ENCODE results near the gene SETD4. TPM values are rescaled to one million over a fixed set of nuclear protein-coding genes. Genes with fewer than 3 reads are reported as not detected.

The SETD4 gene
- total RNA-seq, 1 experiment from 2014 or later = 15.6 TPM

- H3K27ac ChIP-seq (ENCODE audit: low read length) = no peak overlapping the region
- DNase-seq (ENCODE audit: low read depth, low spot score) = no peak
- in situ Hi-C loops (cut with HindIII; ENCODE audit: low pct_unique_long_range_greater_than_20kb, low sequenced_read_pairs) = no loop called here
- no peak for ATAC-seq
- no peak for TF ChIP-seq CTCF (IDR thresholded peaks at IDR 0.05)
- TF ChIP-seq POLR2AphosphoS5 (IDR thresholded peaks at IDR 0.05; ENCODE audit: low read depth, low read length) = no peak
- TF ChIP-seq SIN3A (IDR thresholded peaks at IDR 0.05; ENCODE audit: borderline replicate concordance, insufficient read depth, low read depth, low read length) = no peak
- TF ChIP-seq REST (IDR thresholded peaks at IDR 0.05; ENCODE audit: insufficient read depth in 1 of 2, low read depth in 2 of 2, low read length in 1 of 2) = no peak
- no peak for TF ChIP-seq TCF7L2 (IDR thresholded peaks at IDR 0.05; ENCODE audit: low read depth, low read length)
- BruUV-seq (replicated peaks) = no TSS peak
- intact Hi-C loops (cut with micrococcal nuclease; ENCODE audit: unreplicated experiment) = loop anchor here (2.0 kb wide), 1 partner anchor 67 kb away; no protein-coding TSS in a partner anchor
- ChIA-PET CTCF (no interaction called here), POLR2A (no interaction called here)
- H3K4me3 ChIP-seq (ENCODE audit: low read depth in 2 of 2, low read length in 2 of 2) = no peak overlapping the region
- H3K9me3 ChIP-seq (ENCODE audit: control insufficient read depth, insufficient read depth, low read depth, low read length) = no peaks in the 10 kb centered on the region
- H3K27me3 ChIP-seq (ENCODE audit: control insufficient read depth, insufficient read depth, low read length) = no peaks in the 10 kb centered on the region
- H3K36me3 ChIP-seq (ENCODE audit: control insufficient read depth, insufficient read depth, low read length) = peaks cover 5% of the 10 kb centered on the region
- no peaks in the 10 kb centered on the region for H3K4me1 ChIP-seq (ENCODE audit: control insufficient read depth, insufficient read depth, low read length)
Observed at GRCh38 chr21:36044056-36044455, 16.3 kb downstream of the SETD4 start.

- no TSS peak for BruUV-seq (replicated peaks)
- no peak for TF ChIP-seq TCF7L2 (IDR thresholded peaks at IDR 0.05; ENCODE audit: low read depth, low read length)
- TF ChIP-seq SIN3A (IDR thresholded peaks at IDR 0.05; ENCODE audit: borderline replicate concordance, insufficient read depth, low read depth, low read length) = no peak
- no peak for TF ChIP-seq POLR2AphosphoS5 (IDR thresholded peaks at IDR 0.05; ENCODE audit: low read depth, low read length)
- no peak for TF ChIP-seq REST (IDR thresholded peaks at IDR 0.05; ENCODE audit: insufficient read depth in 1 of 2, low read depth in 2 of 2, low read length in 1 of 2)
- TF ChIP-seq CTCF (IDR thresholded peaks at IDR 0.05) = no peak
- POLR2A ChIA-PET = no interaction called here
- H3K4me3 ChIP-seq (ENCODE audit: low read depth in 2 of 2, low read length in 2 of 2) = no peak overlapping the region
- intact Hi-C loops (cut with micrococcal nuclease; ENCODE audit: unreplicated experiment) = no loop called here
- CTCF ChIA-PET = no interaction called here
- in situ Hi-C loops (cut with HindIII; ENCODE audit: low pct_unique_long_range_greater_than_20kb, low sequenced_read_pairs) = no loop called here
- H3K9me3 ChIP-seq (ENCODE audit: control insufficient read depth, insufficient read depth, low read depth, low read length) = no peaks in the 10 kb centered on the region
- ATAC-seq = no peak
- no peak overlapping the region for H3K27ac ChIP-seq (ENCODE audit: low read length)
- H3K27me3 ChIP-seq (ENCODE audit: control insufficient read depth, insufficient read depth, low read length) = no peaks in the 10 kb centered on the region
- DNase-seq (ENCODE audit: low read depth, low spot score) = no peak
- peaks cover 5% of the 10 kb centered on the region for H3K36me3 ChIP-seq (ENCODE audit: control insufficient read depth, insufficient read depth, low read length)
- H3K4me1 ChIP-seq (ENCODE audit: control insufficient read depth, insufficient read depth, low read length) = no peaks in the 10 kb centered on the region
Observed at GRCh38 chr21:36041910-36042309, 18.4 kb downstream of the SETD4 start.
